ENCODE results near the gene KLRF1.
A peak's percentile ranks its signal among the peaks of the same experiment; 100 is the strongest.

KLRF1 gene, protein sequence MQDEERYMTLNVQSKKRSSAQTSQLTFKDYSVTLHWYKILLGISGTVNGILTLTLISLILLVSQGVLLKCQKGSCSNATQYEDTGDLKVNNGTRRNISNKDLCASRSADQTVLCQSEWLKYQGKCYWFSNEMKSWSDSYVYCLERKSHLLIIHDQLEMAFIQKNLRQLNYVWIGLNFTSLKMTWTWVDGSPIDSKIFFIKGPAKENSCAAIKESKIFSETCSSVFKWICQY

DNA sequence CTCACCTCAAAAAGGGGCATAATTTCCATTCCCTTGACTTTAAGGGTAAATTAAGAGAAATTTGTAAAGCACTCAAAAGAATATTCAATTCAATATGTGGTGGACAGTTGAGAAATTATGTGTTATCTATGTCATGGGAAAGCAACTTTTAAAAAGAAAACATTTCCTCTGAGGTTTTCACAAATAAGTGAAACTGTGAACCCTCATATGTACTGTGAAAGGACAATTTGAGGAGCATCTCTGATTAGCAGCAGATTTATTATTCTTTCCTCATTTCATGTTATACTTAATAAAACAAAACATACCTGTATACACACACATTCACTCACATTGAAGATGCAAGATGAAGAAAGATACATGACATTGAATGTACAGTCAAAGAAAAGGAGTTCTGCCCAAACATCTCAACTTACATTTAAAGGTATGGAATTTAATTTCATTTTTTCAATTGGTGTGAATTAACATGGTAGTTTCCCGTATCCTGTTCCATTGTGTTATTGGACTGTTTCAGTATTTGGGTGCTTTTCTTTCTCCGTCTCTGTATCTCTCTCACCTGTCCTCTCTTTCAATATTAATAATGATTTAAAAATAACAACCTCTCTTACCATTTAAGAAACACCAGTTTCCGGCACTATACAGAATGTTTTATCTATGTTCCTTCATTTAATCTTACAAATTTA, at the start of gene KLRF1:
Gene KLRF1 (plus strand): TSS at position 273 of the 680 bp plus-strand sequence. CDS start 64 bp downstream, at position 337.
- no peak for DNase-seq

DNA sequence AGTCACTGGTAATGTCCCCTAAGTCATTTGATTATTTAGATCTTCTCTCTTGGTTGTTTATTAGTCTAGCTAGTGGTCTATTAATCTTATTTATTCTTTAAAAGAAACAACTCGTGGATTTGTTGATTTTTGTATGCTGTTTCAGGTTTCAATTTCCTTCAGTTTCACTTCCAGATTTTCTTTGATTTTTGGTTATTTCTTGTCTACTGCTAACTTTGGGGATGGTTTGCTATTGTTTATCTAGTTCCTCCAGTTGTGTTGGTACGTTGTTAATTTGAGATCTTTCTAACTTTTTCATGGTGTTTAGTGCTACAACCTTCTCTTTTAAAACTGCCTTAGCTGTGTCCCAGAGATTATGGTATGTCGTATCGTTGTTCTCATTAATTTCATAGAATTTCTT, 48.1 kb upstream of the KLRF1 start:
- no peak for DNase-seq

DNA sequence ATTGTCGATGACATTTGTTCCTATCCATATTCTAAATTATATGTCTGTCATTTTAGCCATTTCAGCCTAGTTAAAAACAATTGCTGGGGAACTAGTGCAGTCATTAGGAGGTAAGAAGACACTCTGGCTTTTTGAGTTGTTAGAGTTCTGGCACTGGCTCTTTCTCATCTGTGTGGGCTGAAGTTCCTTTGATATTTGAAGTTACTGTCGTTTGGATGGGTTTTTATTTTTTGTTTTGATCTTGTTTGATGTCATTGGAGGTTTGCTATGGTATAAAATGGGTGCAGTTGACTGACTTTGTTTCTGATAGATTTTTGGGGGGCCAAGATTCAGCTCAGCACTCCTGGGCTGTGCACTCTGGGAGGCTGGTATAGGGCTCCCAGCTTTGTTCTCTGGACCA, 45.9 kb upstream of the KLRF1 start:
- DNase-seq, result no peak

DNA sequence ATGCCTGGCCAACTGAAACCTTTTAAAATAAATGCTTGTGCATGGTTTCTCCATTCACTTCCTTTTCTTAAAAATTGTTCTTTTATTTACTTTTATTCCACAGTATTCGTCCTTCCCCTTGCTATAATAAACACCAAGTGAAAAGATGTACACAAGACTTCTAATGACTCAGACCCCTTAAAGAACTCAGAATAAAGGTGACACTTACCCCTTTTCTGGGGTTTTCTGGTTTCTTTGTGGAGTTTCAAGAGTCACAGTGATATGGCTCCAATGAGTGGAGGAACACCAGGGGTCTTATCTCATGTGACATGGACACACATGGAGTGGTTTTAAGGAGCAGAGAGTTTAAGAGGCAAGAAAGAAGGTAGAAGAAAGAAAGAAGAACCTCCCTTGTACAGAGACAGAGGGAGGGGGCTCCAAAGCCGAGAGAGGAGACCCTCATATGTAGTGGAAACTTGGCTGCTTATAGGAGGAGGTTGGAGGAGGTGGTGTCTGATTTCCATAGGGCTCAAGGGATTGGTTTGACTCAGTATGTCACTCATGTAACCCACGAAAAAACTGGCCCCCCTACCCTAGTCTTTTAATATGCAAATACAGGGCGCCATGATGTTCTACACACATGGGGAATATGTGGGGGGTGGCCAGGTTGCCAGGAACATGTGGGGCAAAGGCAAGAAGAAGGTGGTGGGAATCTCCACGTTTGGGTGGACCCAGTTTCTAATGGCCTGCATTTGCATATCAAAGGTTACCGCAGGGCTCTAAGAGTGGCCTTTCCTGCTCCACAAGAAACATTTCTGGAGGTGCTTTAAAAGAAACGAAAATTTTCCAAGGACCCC, 44.5 kb upstream of the KLRF1 start:
- no peak for DNase-seq

DNA sequence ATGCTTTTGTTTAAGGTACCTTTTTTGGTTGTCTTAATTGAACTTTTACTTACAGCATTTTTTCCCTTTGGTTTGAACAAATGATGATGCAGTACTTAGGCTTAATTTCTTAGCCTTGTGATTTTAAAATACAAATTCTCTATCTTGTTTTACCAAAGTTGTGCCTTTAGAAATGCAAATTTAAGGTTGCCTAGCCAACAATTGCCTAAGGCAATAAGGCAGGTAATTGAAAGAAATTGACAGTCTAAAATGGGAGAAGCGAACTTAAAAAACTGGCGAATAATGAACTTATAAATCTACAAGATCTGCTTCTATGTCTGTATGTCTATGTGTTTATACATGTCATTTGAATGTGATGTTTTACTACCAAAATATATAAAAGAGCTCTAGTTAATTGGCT, 43.0 kb upstream of the KLRF1 start:
- DNase-seq, result no peak

DNA sequence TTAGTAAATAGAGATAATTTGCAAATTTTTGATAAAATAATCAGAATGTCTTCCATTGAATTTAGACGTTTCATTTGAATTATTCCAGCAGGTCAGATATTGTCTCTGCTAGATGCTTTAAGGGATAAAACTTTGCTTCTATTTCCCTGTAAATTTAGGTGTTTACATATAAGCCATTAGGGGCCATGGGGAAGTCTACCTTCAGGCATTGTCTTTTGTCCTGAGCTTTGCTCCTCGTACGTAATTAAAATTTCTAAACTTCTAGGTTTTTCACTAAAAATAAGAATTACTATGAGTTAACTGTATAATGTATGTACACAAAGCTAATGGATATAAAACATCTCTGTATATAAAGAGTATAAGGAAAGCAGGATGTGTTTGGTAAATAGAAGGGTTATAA, 42.5 kb upstream of the KLRF1 start:
- DNase-seq, result no peak

DNA sequence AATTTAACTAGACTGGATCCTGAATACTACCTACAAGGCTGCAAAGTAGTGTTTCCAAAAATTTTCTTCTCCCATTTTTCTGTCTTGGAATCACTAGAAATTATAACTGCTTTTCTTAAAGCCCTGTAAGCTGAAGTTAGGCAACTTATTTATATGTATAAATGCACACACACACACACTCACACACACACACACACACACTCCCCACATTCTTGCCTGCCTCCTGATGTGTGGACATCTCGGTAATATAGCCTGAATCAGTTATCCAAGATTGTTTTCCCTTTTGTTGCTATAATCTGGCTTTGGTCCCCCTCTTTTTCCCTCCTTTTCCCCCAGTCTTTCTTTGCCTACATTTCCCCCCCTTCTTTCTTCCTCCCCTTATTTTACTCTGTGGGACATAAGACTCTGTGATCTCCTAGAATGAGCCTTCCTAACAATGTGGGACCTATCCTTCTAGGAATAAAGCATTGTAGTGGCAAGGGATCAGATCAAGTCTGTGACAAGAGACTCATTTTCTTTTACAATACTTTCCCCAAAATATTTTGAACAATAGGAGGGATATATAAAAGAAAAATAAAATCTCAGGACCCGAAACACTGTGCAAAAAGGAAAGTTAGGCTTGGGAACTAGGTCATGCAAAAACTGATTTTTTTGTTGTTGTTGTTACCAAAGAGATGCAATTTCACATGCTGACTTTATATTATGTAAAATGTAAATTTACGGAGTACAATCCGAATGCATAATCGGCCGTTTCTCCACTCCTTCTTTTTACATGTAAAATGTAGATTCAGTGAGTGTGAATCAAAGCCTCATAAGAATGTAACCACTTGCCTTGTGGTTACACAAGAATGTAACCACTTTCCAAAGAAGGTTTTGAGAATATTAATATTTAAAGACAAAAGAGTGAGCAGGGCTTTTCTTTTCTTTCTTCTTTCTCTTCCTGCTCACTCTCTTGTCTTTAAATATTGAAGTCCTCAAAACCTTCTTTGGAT, 40.3 kb upstream of the KLRF1 start:
- peak; percentile 27 for DNase-seq

DNA sequence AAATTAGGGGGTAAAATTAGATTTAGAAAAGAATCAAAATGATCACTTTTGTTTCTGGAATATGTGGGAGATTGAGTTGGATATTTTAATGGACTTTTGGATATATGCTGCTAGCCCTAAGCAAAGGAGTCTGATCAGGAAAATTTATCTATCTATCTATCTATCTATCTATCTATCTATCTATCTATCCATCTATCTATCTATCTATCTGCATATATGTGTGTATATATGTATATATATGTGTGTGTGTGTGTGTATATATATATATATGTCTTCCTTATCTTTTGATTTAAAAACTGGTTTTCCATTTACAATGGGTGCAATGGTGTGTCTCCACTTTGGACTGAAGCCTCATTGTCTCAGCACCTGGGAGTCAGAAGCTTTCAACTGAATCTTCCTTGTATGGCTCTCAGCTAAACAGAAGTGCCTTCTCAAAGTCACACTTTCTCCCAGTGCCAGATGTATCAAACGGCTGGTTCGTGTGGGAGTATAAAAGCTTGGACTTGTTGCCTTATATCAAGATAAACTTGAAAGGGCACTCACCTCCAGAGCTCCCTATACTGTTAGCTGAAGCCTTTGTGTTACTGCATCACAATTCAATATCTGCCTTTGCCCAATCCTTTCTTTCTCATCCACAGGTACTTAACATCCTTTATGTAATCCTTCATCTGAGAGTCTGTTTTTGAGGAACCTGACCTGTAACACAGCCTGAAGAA, 34.9 kb upstream of the KLRF1 start:
- DNase-seq, result no peak

DNA sequence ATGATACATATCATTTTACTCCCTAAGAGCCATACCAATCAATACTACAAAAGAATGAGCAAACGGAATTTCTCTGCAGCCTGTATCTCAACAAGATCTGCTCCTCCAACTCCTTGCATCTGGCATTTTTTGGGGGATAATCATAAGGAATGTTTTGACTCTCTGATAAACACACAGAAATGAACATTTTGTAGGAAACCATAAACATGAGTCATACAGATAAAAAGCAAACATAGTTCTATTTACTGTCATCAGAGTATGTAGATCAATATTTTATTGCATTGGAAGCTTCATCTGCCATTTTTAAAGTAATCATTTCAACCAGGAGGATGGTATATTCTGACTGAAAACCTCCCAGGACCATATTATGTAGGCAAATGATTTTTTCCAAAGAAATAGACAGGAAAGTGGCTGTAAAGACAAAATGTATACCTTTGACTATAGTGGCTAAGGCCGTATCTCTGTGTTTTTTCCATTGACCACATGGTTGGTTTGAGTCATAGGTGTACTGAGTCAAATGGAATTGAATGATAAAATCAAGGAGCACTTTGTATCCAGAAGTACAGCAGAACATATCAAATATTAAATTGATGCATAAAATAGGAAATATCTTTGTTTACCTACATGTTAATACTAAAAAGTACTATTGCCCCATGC, 34.2 kb upstream of the KLRF1 start:
- peak; percentile 61 for DNase-seq

DNA sequence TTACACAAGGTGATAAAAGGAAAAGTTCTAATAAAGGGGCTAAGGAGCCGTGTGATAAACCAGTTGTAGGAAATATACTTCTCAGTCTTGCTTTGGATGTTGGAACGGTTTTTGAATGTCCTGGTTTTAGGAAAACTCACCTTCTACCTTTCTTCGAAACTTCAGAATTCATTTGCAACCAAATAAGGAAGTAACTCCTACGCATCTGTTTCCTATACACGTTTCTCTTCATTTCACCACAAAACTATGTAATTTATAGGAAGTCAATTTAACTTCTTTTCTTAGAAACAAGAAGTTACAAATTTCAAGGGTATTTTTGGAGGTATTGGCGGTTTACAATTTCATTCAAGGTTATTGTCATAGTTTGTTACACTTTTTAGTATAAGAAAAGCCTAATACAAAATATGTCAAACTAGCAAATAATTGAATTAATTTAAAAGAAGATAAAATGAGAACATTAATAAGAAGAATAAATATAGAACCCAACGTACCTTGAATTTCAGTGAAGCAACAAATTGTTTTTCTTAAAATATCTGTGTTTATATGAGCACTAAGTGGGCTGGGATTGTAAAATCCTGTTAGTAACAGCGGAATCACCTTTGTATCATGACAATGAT, 33.4 kb upstream of the KLRF1 start:
- DNase-seq, result no peak

DNA sequence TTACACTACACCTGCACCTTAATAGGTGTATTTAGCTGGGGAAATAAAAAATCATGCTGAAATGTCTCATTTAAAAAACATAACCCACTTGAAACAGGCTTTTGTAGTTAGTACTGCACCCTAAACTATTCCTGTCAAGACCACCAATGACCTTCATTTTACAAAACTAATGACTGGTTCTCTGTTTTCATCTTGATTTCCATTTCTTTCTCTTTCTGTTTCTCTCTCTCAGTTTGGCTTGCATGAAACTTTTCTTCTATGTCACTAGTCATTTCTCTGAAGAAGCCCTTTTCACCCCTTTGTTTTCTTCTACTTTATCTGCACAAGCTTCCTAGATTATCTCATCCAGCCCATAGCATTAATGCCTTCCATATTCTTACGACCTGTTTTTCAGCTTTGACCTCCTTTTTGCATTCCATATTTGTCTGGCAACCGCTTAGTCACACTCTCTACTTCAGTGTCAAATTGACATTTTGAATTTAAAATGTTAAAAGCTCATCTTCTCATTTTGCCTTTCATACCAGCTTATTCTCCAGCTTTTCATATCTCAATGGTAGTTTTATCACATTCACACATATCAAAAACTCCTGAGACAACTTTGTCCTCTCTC, 32.7 kb upstream of the KLRF1 start:
- DNase-seq, result no peak

DNA sequence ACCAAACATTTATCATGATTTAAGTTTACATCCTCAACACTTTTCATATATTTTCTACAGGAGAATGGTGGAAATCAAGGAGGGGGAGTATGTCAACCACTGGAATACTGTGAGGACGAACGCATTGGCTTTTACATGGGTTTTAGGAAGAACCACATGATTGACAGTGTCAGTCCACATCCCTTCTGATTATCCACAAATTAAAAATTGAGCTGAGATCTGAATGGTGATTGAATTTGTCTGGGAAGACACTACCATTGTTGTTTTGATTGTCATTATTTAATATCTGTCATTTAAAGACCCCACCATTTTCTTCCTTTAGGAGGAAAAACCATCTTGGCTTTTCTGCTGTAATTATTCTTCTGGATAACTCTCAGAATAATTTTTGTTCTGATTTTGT, 31.3 kb upstream of the KLRF1 start:
- DNase-seq, result no peak

DNA sequence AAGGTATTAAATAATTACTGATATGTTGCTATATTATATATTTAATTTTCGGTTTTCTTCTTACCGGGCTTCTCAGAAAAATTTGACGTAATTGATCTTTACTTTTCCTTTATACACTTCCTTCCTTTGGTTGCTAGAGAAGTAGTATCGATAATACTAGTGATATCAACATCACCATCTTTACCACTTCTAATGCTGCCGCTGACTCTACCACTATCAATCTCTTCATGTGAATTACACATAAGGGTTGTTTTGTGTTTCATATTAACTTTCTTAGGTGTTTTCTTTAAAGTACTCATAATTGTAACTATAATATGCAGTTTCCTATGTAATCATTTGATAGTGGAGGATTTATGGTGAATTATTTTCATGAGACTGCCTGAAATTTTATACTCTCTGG, 30.9 kb upstream of the KLRF1 start:
- no peak for DNase-seq

DNA sequence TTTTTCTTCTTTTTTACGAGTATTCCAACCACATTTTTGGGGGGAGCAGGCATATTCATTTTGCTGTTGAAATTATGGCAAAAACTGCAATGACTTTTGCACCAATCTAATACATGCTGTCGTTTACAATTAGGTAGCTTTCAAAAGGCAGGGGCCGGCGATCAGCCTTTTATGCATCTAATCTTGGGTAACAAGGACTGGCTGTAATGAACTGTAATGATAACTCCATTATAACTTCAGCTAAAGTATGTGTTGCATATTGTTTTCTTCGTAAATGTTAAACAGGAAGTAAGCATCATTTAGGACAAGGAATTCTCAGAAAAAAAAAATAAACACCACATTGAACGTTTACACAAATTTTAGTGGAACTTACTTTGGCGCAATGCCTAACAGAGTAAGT, 30.3 kb upstream of the KLRF1 start:
- no peak for DNase-seq

DNA sequence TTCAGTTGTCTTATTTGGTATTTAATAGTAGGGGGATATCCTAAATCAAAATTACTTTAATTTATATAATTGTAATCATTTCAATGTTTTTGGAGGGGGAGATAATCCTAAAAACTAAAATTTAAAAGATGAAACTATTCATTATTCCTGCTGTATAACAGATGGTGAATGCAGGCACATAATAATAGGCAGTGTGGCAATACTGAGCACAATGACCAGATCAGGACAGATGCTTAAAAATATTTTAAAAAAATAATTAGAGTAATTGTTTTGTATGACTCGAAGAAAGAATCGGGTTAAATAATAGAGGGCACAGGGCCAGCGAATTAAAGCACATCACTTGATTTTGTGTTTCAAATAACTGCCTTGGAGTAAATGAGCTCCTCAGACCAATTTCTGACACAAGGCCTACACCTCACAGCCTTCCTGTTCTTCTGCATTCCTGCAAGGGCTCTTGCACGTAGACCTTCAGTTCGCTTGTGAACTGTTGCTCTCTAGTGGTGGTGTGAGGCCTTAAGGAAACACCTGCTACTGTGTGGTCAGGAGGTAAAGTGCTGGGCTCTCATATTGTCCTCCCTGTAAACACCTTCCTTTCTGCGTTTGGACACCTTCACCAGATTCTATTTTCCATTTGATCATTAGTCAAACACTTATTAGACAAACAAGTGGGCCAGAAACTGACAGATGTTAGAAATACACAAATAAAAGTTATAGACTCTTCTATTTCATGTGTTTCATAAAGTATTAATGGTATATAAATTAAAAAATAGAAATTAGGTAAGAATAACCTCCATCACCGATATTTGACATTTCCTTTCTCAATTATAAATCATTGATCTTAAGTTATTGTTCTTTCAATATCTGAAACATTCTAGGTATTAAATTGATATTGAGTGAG, 29.3 kb upstream of the KLRF1 start:
- DNase-seq, result peak; percentile 15

DNA sequence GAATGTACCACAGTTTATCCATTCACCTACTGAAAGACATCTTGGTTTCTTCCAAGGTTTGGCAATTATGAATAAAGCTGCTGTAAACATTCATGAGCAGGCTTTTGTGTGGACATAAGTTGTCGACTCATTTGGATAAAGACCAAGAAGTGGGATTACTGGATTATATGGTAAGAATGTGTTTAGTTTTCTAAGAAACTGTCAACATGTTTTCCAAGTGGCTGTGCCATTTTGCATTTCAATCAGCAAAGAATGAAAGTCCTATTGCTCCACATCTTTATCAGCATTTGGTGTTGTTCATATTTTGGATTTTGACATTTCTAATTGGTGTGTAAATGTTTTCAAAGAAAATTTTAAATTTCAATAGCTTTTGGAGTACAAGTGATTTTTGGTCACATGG, 27.3 kb upstream of the KLRF1 start:
- no peak for DNase-seq

DNA sequence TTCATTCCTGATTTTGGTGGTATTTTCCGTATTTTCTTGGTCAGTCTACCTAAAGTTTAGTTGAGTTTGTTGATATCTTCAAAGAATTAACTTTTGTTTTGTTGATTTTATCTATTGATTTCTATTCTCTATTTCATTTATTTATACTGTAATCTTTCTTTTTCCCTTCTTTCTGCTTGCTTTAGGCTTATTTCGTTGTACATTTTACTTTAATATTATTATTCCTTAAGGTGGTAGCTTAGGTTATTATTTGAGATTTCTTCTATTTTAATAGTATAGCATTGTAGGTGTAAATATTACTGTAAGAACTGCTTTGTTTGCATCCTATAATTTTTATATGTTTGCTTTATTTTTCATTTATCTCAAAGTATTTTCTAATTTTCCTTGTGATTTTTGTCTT, 21.4 kb upstream of the KLRF1 start:
- DNase-seq, result no peak

DNA sequence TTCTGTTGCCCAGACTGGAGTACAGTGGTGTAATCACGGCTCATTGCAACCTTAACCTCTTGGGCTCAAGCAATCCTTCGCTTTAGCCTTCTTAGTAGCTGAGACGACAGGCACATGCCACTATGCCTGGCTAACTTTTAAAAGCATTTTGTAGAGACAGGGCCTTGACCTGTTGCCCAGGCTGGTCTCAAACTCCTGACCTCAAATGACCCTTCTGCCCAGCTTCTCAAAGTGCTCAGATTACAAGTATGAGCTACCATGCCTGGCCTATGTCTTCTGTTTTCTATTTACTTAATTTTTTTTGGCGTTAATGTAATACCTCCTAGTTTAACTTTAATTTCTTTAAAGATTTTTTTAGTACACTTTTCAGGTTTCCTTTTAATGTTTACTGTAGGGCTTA, 20.6 kb upstream of the KLRF1 start:
- DNase-seq, result no peak

DNA sequence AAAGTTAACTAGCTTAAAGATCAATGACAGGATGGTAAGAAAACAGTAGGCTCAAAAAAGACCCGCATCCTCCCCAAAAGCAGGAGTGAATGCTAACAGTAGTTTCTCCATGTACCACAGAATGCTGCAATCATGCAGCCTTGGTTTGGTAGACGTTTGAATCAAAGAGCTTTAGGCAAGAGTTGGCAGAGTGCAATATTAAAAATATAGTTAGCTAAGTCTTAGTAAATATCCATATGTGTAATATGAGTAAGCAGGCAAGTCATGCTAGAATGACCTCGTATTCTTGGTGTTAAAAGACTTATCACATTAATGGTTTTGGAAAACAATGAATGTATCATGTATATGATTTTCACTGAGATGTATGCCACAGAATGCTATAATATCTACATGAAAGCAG, 18.8 kb upstream of the KLRF1 start:
- DNase-seq, result no peak

DNA sequence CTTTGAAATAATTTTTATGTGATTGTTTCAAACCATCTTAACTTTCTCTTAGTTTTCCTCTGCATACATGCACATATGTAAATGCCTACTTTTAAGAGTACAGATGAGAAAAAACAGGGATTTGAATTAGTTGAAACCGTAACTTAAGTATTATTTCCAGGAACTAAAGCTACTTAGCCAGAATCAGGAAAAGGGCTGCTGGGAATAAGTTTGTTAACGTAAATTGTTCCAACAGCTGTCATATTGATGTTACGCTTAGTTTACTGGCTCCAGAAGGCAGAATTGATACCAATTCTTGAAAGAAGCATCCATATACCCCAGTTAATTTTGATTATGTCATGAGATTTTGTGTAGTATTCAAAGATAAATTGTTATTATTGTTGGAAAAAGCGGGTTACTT, 17.9 kb upstream of the KLRF1 start:
- no peak for DNase-seq
